Measurements from ENCODE around the gene PPARG. TPM values are rescaled to one million over a fixed set of nuclear protein-coding genes. Genes with fewer than 3 reads are reported as not detected.
A peak's percentile ranks its signal among the peaks of the same experiment; 100 is the strongest.

Gene PPARG
- total and polyA plus RNA-seq, 2 experiments from 2014 or later = 25.1 to 37.9 TPM

GRCh38 chr3:12400616-12401194 lies 111.8 kb downstream of the PPARG start:
- H3K4me2 ChIP-seq = no peak overlapping the region
- 91% methylated on average over 2 of the region's 2 CpGs for WGBS (ENCODE audit: low lambda C conversion rate, missing lambda C conversion rate)
- no peaks in the 10 kb centered on the region for H3K9me2 ChIP-seq (replicated peaks; ENCODE audit: insufficient read depth)
- H3K36me3 ChIP-seq (replicated peaks; ENCODE audit: insufficient read depth, low read depth) = no peaks in the 10 kb centered on the region
- no peak for TF ChIP-seq EZH2phosphoT487 (IDR thresholded peaks at IDR 0.05; ENCODE audit: low read depth, severe bottlenecking, unreplicated experiment)
- TF ChIP-seq CTCF (IDR thresholded peaks at IDR 0.05; ENCODE audit: poor library complexity) = no peak
- TF ChIP-seq EZH2 (IDR thresholded peaks at IDR 0.05; ENCODE audit: borderline replicate concordance) = no peak
- no peak for DNase-seq (ENCODE audit: low spot score)
- no peaks in the 10 kb centered on the region for H3K79me2 ChIP-seq
- H4K20me1 ChIP-seq (ENCODE audit: insufficient read depth, poor library complexity, severe bottlenecking) = no peaks in the 10 kb centered on the region
- H2AFZ ChIP-seq = no peak overlapping the region
- H3K4me1 ChIP-seq (ENCODE audit: insufficient read depth) = peaks cover 6% of the 10 kb centered on the region
- H3K4me3 ChIP-seq = no peak overlapping the region
- no peaks in the 10 kb centered on the region for H3K27me3 ChIP-seq
- H3K27ac ChIP-seq = peak overlapping the region; percentile 18
- H3K9me3 ChIP-seq (ENCODE audit: low read depth) = no peaks in the 10 kb centered on the region

GRCh38 chr3:12401208-12401607 lies 112.3 kb downstream of the PPARG start:
- Histone ChIP-seq H3K9me3 (ENCODE audit: low read depth) (no peaks in the 10 kb centered on the region), H3K27ac (no peak overlapping the region), H3K4me2 (no peak overlapping the region), H3K36me3 (replicated peaks; ENCODE audit: insufficient read depth, low read depth) (no peaks in the 10 kb centered on the region), H3K27me3 (no peaks in the 10 kb centered on the region), H3K79me2 (no peaks in the 10 kb centered on the region), H3K4me1 (ENCODE audit: insufficient read depth) (peaks cover 6% of the 10 kb centered on the region), H4K20me1 (ENCODE audit: insufficient read depth, poor library complexity, severe bottlenecking) (no peaks in the 10 kb centered on the region), H3K9me2 (replicated peaks; ENCODE audit: insufficient read depth) (no peaks in the 10 kb centered on the region), H2AFZ (no peak overlapping the region), H3K4me3 (no peak overlapping the region)
- no peak for DNase-seq (ENCODE audit: low spot score)
- 89% methylated on average over 4 of the region's 4 CpGs for WGBS (ENCODE audit: low lambda C conversion rate, missing lambda C conversion rate)
- no peak for TF ChIP-seq EZH2phosphoT487 (IDR thresholded peaks at IDR 0.05; ENCODE audit: low read depth, severe bottlenecking, unreplicated experiment)
- TF ChIP-seq EZH2 (IDR thresholded peaks at IDR 0.05; ENCODE audit: borderline replicate concordance) = no peak
- TF ChIP-seq CTCF (IDR thresholded peaks at IDR 0.05; ENCODE audit: poor library complexity) = no peak

- Histone ChIP-seq H2AFZ (no peak overlapping the region), H3K4me1 (ENCODE audit: insufficient read depth) (peaks cover 19% of the 10 kb centered on the region), H4K20me1 (ENCODE audit: insufficient read depth, poor library complexity, severe bottlenecking) (no peaks in the 10 kb centered on the region), H3K27ac (peak overlapping the region; percentile 79), H3K27me3 (no peaks in the 10 kb centered on the region), H3K9me2 (replicated peaks; ENCODE audit: insufficient read depth) (no peaks in the 10 kb centered on the region), H3K9me3 (ENCODE audit: low read depth) (no peaks in the 10 kb centered on the region), H3K79me2 (no peaks in the 10 kb centered on the region), H3K4me2 (peak overlapping the region; percentile 41), H3K4me3 (no peak overlapping the region), H3K36me3 (replicated peaks; ENCODE audit: insufficient read depth, low read depth) (no peaks in the 10 kb centered on the region)
- DNase-seq (ENCODE audit: low spot score) = peak; percentile 76
- TF ChIP-seq EZH2phosphoT487 (IDR thresholded peaks at IDR 0.05; ENCODE audit: low read depth, severe bottlenecking, unreplicated experiment) = no peak
- no peak for TF ChIP-seq CTCF (IDR thresholded peaks at IDR 0.05; ENCODE audit: poor library complexity)
- no peak for TF ChIP-seq EZH2 (IDR thresholded peaks at IDR 0.05; ENCODE audit: borderline replicate concordance)
- 63% methylated on average over 20 of the region's 20 CpGs for WGBS (ENCODE audit: low lambda C conversion rate, missing lambda C conversion rate)
These were observed 116.8 kb downstream of the PPARG start for GRCh38 chr3:12405432-12406272.

Data from hepatocyte (in vitro differentiated cells).